ENCODE measurements around the gene COQ9. TPM values are rescaled to one million over a fixed set of nuclear protein-coding genes. Genes with fewer than 3 reads are reported as not detected.
"Not testable (repeated sequence)": the region's sequence is repeated elsewhere in the genome, so short reads cannot be mapped to it uniquely, and the experiment has no call there.

COQ9 gene
- polyA plus RNA-seq, 1 experiment, result 69.5 TPM

GRCh38 chr16:57493767-57494166, 46.5 kb downstream of the COQ9 start:
- Histone ChIP-seq H3K4me3 (ENCODE audit: low read depth, low read length) (no peak overlapping the region), H3K36me3 (ENCODE audit: control insufficient read depth, insufficient read depth, low read length) (no peaks in the 10 kb centered on the region), H3K27me3 (ENCODE audit: control insufficient read depth, insufficient read depth, low read length) (peaks cover 10% of the 10 kb centered on the region)
- CTCF ChIA-PET, result no interaction called here
- no peak for DNase-seq (ENCODE audit: low read depth)
- no peak for TF ChIP-seq CTCF (IDR thresholded peaks at IDR 0.05; ENCODE audit: insufficient read depth, low read depth, low read length)
- POLR2A ChIA-PET, result no interaction called here

GRCh38 chr16:57497121-57497520, 49.8 kb downstream of the COQ9 start:
- Histone ChIP-seq H3K4me3 (ENCODE audit: low read depth, low read length) (no peak overlapping the region), H3K36me3 (ENCODE audit: control insufficient read depth, insufficient read depth, low read length) (no peaks in the 10 kb centered on the region), H3K27me3 (ENCODE audit: control insufficient read depth, insufficient read depth, low read length) (peaks cover 16% of the 10 kb centered on the region)
- no peak for TF ChIP-seq CTCF (IDR thresholded peaks at IDR 0.05; ENCODE audit: insufficient read depth, low read depth, low read length)
- POLR2A ChIA-PET, result no interaction called here
- no peak for DNase-seq (ENCODE audit: low read depth)
- CTCF ChIA-PET, result no interaction called here

- Histone ChIP-seq H3K36me3 (ENCODE audit: control insufficient read depth, insufficient read depth, low read length) (no peaks in the 10 kb centered on the region), H3K27me3 (ENCODE audit: control insufficient read depth, insufficient read depth, low read length) (peaks cover 18% of the 10 kb centered on the region), H3K4me3 (ENCODE audit: low read depth, low read length) (no peak overlapping the region)
- CTCF ChIA-PET, result no interaction called here
- no peak for DNase-seq (ENCODE audit: low read depth)
- POLR2A ChIA-PET, result no interaction called here
- TF ChIP-seq CTCF (IDR thresholded peaks at IDR 0.05; ENCODE audit: insufficient read depth, low read depth, low read length), result no peak
These were observed 50.8 kb downstream of the COQ9 start for GRCh38 chr16:57498031-57498430.

GRCh38 chr16:57499941-57500340, 52.7 kb downstream of the COQ9 start:
- DNase-seq (ENCODE audit: low read depth); POLR2A ChIA-PET; H3K36me3 ChIP-seq (ENCODE audit: control insufficient read depth, insufficient read depth, low read length); H3K4me3 ChIP-seq (ENCODE audit: low read depth, low read length): not testable (repeated sequence)
- peaks cover 27% of the 10 kb centered on the region for H3K27me3 ChIP-seq (ENCODE audit: control insufficient read depth, insufficient read depth, low read length)
- CTCF ChIA-PET, result interaction anchor here (1.2 kb wide), 1 partner anchor 11 kb away, joined by 4 read pairs; no protein-coding TSS in a partner anchor

- no peak for TF ChIP-seq CTCF (IDR thresholded peaks at IDR 0.05; ENCODE audit: insufficient read depth, low read depth, low read length)
- POLR2A ChIA-PET, result no interaction called here
- H3K27me3 ChIP-seq (ENCODE audit: control insufficient read depth, insufficient read depth, low read length), result peaks cover 25% of the 10 kb centered on the region
- CTCF ChIA-PET, result interaction anchor here (1.2 kb wide), 1 partner anchor 10 kb away, joined by 4 read pairs; no protein-coding TSS in a partner anchor
- no peak for DNase-seq (ENCODE audit: low read depth)
- H3K4me3 ChIP-seq (ENCODE audit: low read depth, low read length), result no peak overlapping the region
- H3K36me3 ChIP-seq (ENCODE audit: control insufficient read depth, insufficient read depth, low read length), result no peaks in the 10 kb centered on the region
These were observed 53.4 kb downstream of the COQ9 start for GRCh38 chr16:57500578-57501111.

- ChIA-PET CTCF (no interaction called here), POLR2A (no interaction called here)
- TF ChIP-seq CTCF (IDR thresholded peaks at IDR 0.05; ENCODE audit: insufficient read depth, low read depth, low read length), result no peak
- no peak for DNase-seq (ENCODE audit: low read depth)
- peaks cover 27% of the 10 kb centered on the region for H3K27me3 ChIP-seq (ENCODE audit: control insufficient read depth, insufficient read depth, low read length)
- H3K4me3 ChIP-seq (ENCODE audit: low read depth, low read length), result no peak overlapping the region
- no peaks in the 10 kb centered on the region for H3K36me3 ChIP-seq (ENCODE audit: control insufficient read depth, insufficient read depth, low read length)
These were observed 54.2 kb downstream of the COQ9 start for GRCh38 chr16:57501492-57501891.
